Heart left ventricle (tissue), 13 donors: ENCODE results near the gene EVX2.

ENCODE experiments used
- POLR2A ChIP-seq, 2 donors: fragments of 450-650 bp; IDR thresholded peaks; one replicate each; pipeline ENCODE4 v1.6.1; 2017; ENCODE audit warnings: antibody characterized with exemption in 2 of 2, mild to moderate bottlenecking in 2 of 2, moderate library complexity in 2 of 2
- TF ChIP-seq, protein P1 (sequence below), 12 donors: fragments of 200-600 bp; sonication (generic) in 4 of 12; IDR thresholded peaks; one replicate each; pipeline versions ENCODE4 v1.5.0 to v1.8.0; 2018 to 2022; ENCODE audit warnings: antibody characterized with exemption in 12 of 12, mild to moderate bottlenecking in 5 of 12
- donor health status: ischemic (EF 13 %, LVEDD 7.1; RV severe dilation, severe dysfunction).
- donor health status: DM: no; HTN: yes; CAD: no.
- donor health status: DM: no; HTN: no; CAD: no.
- donor health status: ischemic (EF 25% LVEDD 6.9; RV normal size, moderate dysfunction).
- donor health status: ischemic (EF 25% LVEDD 5.7; RV mildly dilated, moderate dysfunction).
- donor health status: ischemic (EF 35%, LVEDD 5.7; RV mildly dilated, moderate dysfunction).
- donor health status: nonischemic (EF 11% LVEDD 7.7; RV severe dilation, severe dysfunction).
- donor health status: DM: yes; HTN: yes; CAD: no.
- donor health status: PGD.
- donor health status: ischemic (EF 29% LVEDD 5.4; RV normal size, mild dysfunction).
- donor health status: nonischemic (EF 23%, LVEDD 6.1; RV moderate dilation, normal function).

- TF ChIP-seq, protein P1, sequence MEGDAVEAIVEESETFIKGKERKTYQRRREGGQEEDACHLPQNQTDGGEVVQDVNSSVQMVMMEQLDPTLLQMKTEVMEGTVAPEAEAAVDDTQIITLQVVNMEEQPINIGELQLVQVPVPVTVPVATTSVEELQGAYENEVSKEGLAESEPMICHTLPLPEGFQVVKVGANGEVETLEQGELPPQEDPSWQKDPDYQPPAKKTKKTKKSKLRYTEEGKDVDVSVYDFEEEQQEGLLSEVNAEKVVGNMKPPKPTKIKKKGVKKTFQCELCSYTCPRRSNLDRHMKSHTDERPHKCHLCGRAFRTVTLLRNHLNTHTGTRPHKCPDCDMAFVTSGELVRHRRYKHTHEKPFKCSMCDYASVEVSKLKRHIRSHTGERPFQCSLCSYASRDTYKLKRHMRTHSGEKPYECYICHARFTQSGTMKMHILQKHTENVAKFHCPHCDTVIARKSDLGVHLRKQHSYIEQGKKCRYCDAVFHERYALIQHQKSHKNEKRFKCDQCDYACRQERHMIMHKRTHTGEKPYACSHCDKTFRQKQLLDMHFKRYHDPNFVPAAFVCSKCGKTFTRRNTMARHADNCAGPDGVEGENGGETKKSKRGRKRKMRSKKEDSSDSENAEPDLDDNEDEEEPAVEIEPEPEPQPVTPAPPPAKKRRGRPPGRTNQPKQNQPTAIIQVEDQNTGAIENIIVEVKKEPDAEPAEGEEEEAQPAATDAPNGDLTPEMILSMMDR (IDR thresholded peaks at IDR 0.05) = no peak
- no peak for TF ChIP-seq POLR2A (IDR thresholded peaks at IDR 0.05)
These were observed 48.0 kb upstream of the EVX2 start for GRCh38 chr2:176131848-176132158.
